Measurements from ENCODE around the gene BPTF.

BPTF gene

GRCh38 chr17:68006797-68007196, 181.5 kb downstream of the BPTF start:
- no peak overlapping the region for H3K4me3 ChIP-seq (ENCODE audit: low read depth in 1 of 2, low read length in 2 of 2)
- H3K9ac ChIP-seq (ENCODE audit: low read depth, low read length) = no peak overlapping the region
- H3K27ac ChIP-seq (ENCODE audit: low read length) = no peak overlapping the region
- no peaks in the 10 kb centered on the region for H3K79me2 ChIP-seq (ENCODE audit: insufficient read depth, low read length)
- no peak overlapping the region for H3K4me2 ChIP-seq (ENCODE audit: insufficient read depth, low read length)
- peaks cover 5% of the 10 kb centered on the region; the same call in 1 of the 2 replicates for H3K4me1 ChIP-seq (ENCODE audit: insufficient read depth, low read length)
- no peaks in the 10 kb centered on the region for H3K9me3 ChIP-seq (ENCODE audit: insufficient read depth, low read length, severe bottlenecking)
- DNase-seq (no peak), ATAC-seq (ENCODE audit: insufficient read depth, low read depth) (no peak)
- no peak overlapping the region for H2AFZ ChIP-seq (ENCODE audit: low read depth, low read length)
- H4K20me1 ChIP-seq (ENCODE audit: insufficient read depth, low read length) = no peaks in the 10 kb centered on the region
- no peaks in the 10 kb centered on the region for H3K27me3 ChIP-seq (ENCODE audit: insufficient read depth, low read length, poor library complexity)
- TF ChIP-seq CTCF (IDR thresholded peaks at IDR 0.05; ENCODE audit: borderline replicate concordance, extremely low read depth, low read length, poor library complexity, severe bottlenecking) (no peak), EZH2 (IDR thresholded peaks at IDR 0.05; ENCODE audit: borderline replicate concordance, low read depth, low read length, severe bottlenecking) (no peak)
- no peaks in the 10 kb centered on the region for H3K36me3 ChIP-seq (ENCODE audit: insufficient read depth, low read length)

GRCh38 chr17:68011199-68011665, 185.9 kb downstream of the BPTF start:
- H3K4me1 ChIP-seq (ENCODE audit: insufficient read depth, low read length) = peaks cover 5% of the 10 kb centered on the region; the same call in 1 of the 2 replicates
- no peaks in the 10 kb centered on the region for H3K27me3 ChIP-seq (ENCODE audit: insufficient read depth, low read length, poor library complexity)
- peak overlapping the region; percentile 53 for H3K4me2 ChIP-seq (ENCODE audit: insufficient read depth, low read length)
- no peaks in the 10 kb centered on the region for H3K36me3 ChIP-seq (ENCODE audit: insufficient read depth, low read length)
- TF ChIP-seq EZH2 (IDR thresholded peaks at IDR 0.05; ENCODE audit: borderline replicate concordance, low read depth, low read length, severe bottlenecking) (no peak), CTCF (IDR thresholded peaks at IDR 0.05; ENCODE audit: borderline replicate concordance, extremely low read depth, low read length, poor library complexity, severe bottlenecking) (peak; percentile 76)
- H3K9me3 ChIP-seq (ENCODE audit: insufficient read depth, low read length, severe bottlenecking) = no peaks in the 10 kb centered on the region
- H3K4me3 ChIP-seq (ENCODE audit: low read depth in 1 of 2, low read length in 2 of 2) = peak overlapping the region in 1 of 2 experiments; percentile 42; a peak in 1 of 4 replicates
- DNase-seq (peak; percentile 39), ATAC-seq (ENCODE audit: insufficient read depth, low read depth) (peak; percentile 73)
- peak overlapping the region; percentile 70 for H2AFZ ChIP-seq (ENCODE audit: low read depth, low read length)
- no peaks in the 10 kb centered on the region for H3K79me2 ChIP-seq (ENCODE audit: insufficient read depth, low read length)
- no peaks in the 10 kb centered on the region for H4K20me1 ChIP-seq (ENCODE audit: insufficient read depth, low read length)
- H3K27ac ChIP-seq (ENCODE audit: low read length) = no peak overlapping the region
- no peak overlapping the region for H3K9ac ChIP-seq (ENCODE audit: low read depth, low read length)

- H3K79me2 ChIP-seq (ENCODE audit: insufficient read depth, low read length) = no peaks in the 10 kb centered on the region
- no peak overlapping the region for H3K4me3 ChIP-seq (ENCODE audit: low read depth in 1 of 2, low read length in 2 of 2)
- ATAC-seq (ENCODE audit: insufficient read depth, low read depth) = no peak
- H3K9me3 ChIP-seq (ENCODE audit: insufficient read depth, low read length, severe bottlenecking) = no peaks in the 10 kb centered on the region
- H2AFZ ChIP-seq (ENCODE audit: low read depth, low read length) = no peak overlapping the region
- DNase-seq = no peak
- H4K20me1 ChIP-seq (ENCODE audit: insufficient read depth, low read length) = no peaks in the 10 kb centered on the region
- H3K4me1 ChIP-seq (ENCODE audit: insufficient read depth, low read length) = peaks cover 5% of the 10 kb centered on the region; the same call in 1 of the 2 replicates
- H3K27me3 ChIP-seq (ENCODE audit: insufficient read depth, low read length, poor library complexity) = no peaks in the 10 kb centered on the region
- H3K9ac ChIP-seq (ENCODE audit: low read depth, low read length) = no peak overlapping the region
- H3K36me3 ChIP-seq (ENCODE audit: insufficient read depth, low read length) = no peaks in the 10 kb centered on the region
- TF ChIP-seq CTCF (IDR thresholded peaks at IDR 0.05; ENCODE audit: borderline replicate concordance, extremely low read depth, low read length, poor library complexity, severe bottlenecking) = no peak
- TF ChIP-seq EZH2 (IDR thresholded peaks at IDR 0.05; ENCODE audit: borderline replicate concordance, low read depth, low read length, severe bottlenecking) = no peak
- no peak overlapping the region for H3K27ac ChIP-seq (ENCODE audit: low read length)
- no peak overlapping the region for H3K4me2 ChIP-seq (ENCODE audit: insufficient read depth, low read length)
Measured at GRCh38 chr17:68013385-68013784, 188.1 kb downstream of the BPTF start.
